HCT116 (cell line): Measurements from ENCODE around the gene ARL15. TPM values are rescaled to one million over a fixed set of nuclear protein-coding genes. Genes with fewer than 3 reads are reported as not detected.

Source experiments
- ATAC-seq: fragments of 200-7000 bp; cut with Tn5 transposase; 2 replicates; pipeline ENCODE4 v1.9.1; 2020; ENCODE audit warnings: mild to moderate bottlenecking, moderate library complexity
- BruUV-seq: library from RNA; stranded (reverse); fragments of 400-500 nt; replicated peaks from 2 replicates; lab custom pipeline; 2021; lab: Mats Ljungman, UMichigan
- CTCF ChIA-PET: fragments of 300-600 bp; sonication (Branson Sonifier 250); formaldehyde crosslinking; loops from one replicate; lab custom pipeline; 2021; ENCODE audit warnings: antibody characterized with exemption; lab: Charles Lee
- POLR2A ChIA-PET: fragments of 300-600, 350-600 bp; sonication (Branson Sonifier 250); formaldehyde crosslinking; loops from one replicate; lab custom pipeline; 2021; ENCODE audit warnings: antibody characterized with exemption; lab: Charles Lee
- RAD21 ChIA-PET, 2 experiments: fragments of 300-600 bp; sonication (Branson Sonifier 250); formaldehyde crosslinking; loops; one replicate each; lab custom pipeline; 2023; ENCODE audit warnings: low total read pairs in 2 of 2; ENCODE audit not compliant: uncharacterized antibody in 2 of 2, unreplicated experiment in 2 of 2, low non-redundant PET in 1 of 2; lab: Charles Lee
- DNase-seq: peaks from one replicate; pipeline ENCODE4 v3.0.0-alpha.2; 2010; ENCODE audit warnings: low read depth, low spot score
- H2AFZ ChIP-seq: fragments of 200-600 bp; shearing (Covaris generic), sonication (generic); 2 replicates; pipeline ENCODE4 v1.6.1; 2017; ENCODE audit warnings: low read depth, mixed run types, mixed read lengths, antibody characterized with exemption, low read length; ENCODE audit not compliant: poor library complexity, severe bottlenecking
- H3K27ac ChIP-seq: 2 replicates; pipeline ENCODE4 v1.5.1; 2012; ENCODE audit warnings: low read depth, low read length
- H3K27me3 ChIP-seq: fragments of 200-600 bp; sonication (generic); 2 replicates; pipeline ENCODE4 v1.6.1; 2016; ENCODE audit warnings: mixed run types, low read length, mixed read lengths; ENCODE audit not compliant: insufficient read depth
- H3K36me3 ChIP-seq, 2 experiments: fragments of 200-500 bp in 1 of 2; fragments of 200-600 bp in 1 of 2; sonication (Bioruptor generic) in 1 of 2; sonication (generic) in 1 of 2; 2 replicates each; pipeline versions ENCODE4 v1.5.1 to v1.6.1; 2014 to 2016; ENCODE audit warnings: low read length in 2 of 2, inconsistent platforms in 1 of 2, mixed read lengths in 1 of 2, mixed run types in 1 of 2; ENCODE audit not compliant: insufficient read depth in 2 of 2, control insufficient read depth in 1 of 2
- H3K4me1 ChIP-seq, 2 experiments: fragments of 200-600 bp in 1 of 2; sonication (generic) in 1 of 2; 2 replicates each; pipeline versions ENCODE4 v1.5.1 to v1.6.1; 2012 to 2017; ENCODE audit warnings: low read length in 2 of 2, inconsistent platforms in 1 of 2, mild to moderate bottlenecking in 1 of 2, mixed read lengths in 1 of 2, mixed run types in 1 of 2, moderate library complexity in 1 of 2; ENCODE audit not compliant: insufficient read depth in 2 of 2, control insufficient read depth in 1 of 2
- H3K4me2 ChIP-seq: fragments of 200-600 bp; sonication (generic); 2 replicates; pipeline ENCODE4 v1.6.1; 2017; ENCODE audit warnings: mixed run types, low read length, mixed read lengths
- H3K4me3 ChIP-seq, 2 experiments: fragments of 200-600 bp in 1 of 2; sonication (generic) in 1 of 2; replicated peaks in 1 of 2; 2 replicates each; pipeline ENCODE4 v1.5.1; 2011 to 2016; ENCODE audit warnings: low read length in 2 of 2, control low read depth in 1 of 2, low read depth in 1 of 2, mild to moderate bottlenecking in 1 of 2, mixed read lengths in 1 of 2, mixed run types in 1 of 2
- H3K79me2 ChIP-seq: fragments of 200-600 bp; sonication (generic); 2 replicates; pipeline ENCODE4 v1.6.1; 2017; ENCODE audit warnings: mild to moderate bottlenecking, mixed run types, low read length, moderate library complexity, mixed read lengths; ENCODE audit not compliant: insufficient read depth
- H3K9ac ChIP-seq: fragments of 200-600 bp; sonication (generic); 2 replicates; pipeline ENCODE4 v1.6.1; 2016; ENCODE audit warnings: low read length, mixed read lengths
- H3K9me2 ChIP-seq: fragments of 200-600 bp; sonication (generic), shearing (Covaris generic); 2 replicates; pipeline ENCODE4 v1.6.1; 2017; ENCODE audit warnings: mixed run types, mild to moderate bottlenecking, moderate library complexity; ENCODE audit not compliant: insufficient read depth
- H3K9me3 ChIP-seq, 2 experiments: fragments of 200-500 bp in 1 of 2; fragments of 200-600 bp in 1 of 2; sonication (Bioruptor generic) in 1 of 2; sonication (generic) in 1 of 2; 2 replicates each; pipeline ENCODE4 v1.6.1; 2014 to 2017; ENCODE audit warnings: low read length in 2 of 2, mixed read lengths in 2 of 2, inconsistent platforms in 1 of 2, low read depth in 1 of 2, mild to moderate bottlenecking in 1 of 2, mixed run types in 1 of 2, moderate library complexity in 1 of 2; ENCODE audit not compliant: control insufficient read depth in 1 of 2, insufficient read depth in 1 of 2
- H4K20me1 ChIP-seq: fragments of 200-600 bp; sonication (generic), shearing (Covaris generic); 2 replicates; pipeline ENCODE4 v1.6.1; 2017; ENCODE audit warnings: mixed run types, mild to moderate bottlenecking, moderate library complexity; ENCODE audit not compliant: insufficient read depth
- CTCF ChIP-seq, 3 experiments: fragments of 200-600 bp in 1 of 3; sonication (generic) in 1 of 3; IDR thresholded peaks in 2 of 3; conservative IDR thresholded peaks in 1 of 3; 2 replicates each; pipeline ENCODE4 v1.5.1; 2012 to 2017; ENCODE audit warnings: low read depth in 2 of 3, low read length in 2 of 3, antibody characterized with exemption in 1 of 3, borderline replicate concordance in 1 of 3, control low read depth in 1 of 3, mild to moderate bottlenecking in 1 of 3, mixed read lengths in 1 of 3, mixed run types in 1 of 3, moderate library complexity in 1 of 3; ENCODE audit not compliant: insufficient read depth in 1 of 3
- ELF1 ChIP-seq: IDR thresholded peaks from 2 replicates; pipeline ENCODE4 v1.6.1; 2012; ENCODE audit warnings: low read depth, borderline replicate concordance
- EZH2phosphoT487 ChIP-seq: fragments of 200-600 bp; IDR thresholded peaks from 2 replicates; pipeline ENCODE4 v1.6.1; 2018; ENCODE audit warnings: antibody characterized with exemption, borderline replicate concordance
- POLR2AphosphoS5 ChIP-seq: IDR thresholded peaks from 2 replicates; pipeline ENCODE4 v1.6.1; 2011; ENCODE audit warnings: mild to moderate bottlenecking, low read depth, low read length, moderate library complexity
- SP1 ChIP-seq: IDR thresholded peaks from 2 replicates; pipeline ENCODE4 v1.6.1; 2012; ENCODE audit warnings: low read depth
- SRF ChIP-seq: IDR thresholded peaks from 2 replicates; pipeline ENCODE4 v1.6.1; 2012; ENCODE audit warnings: low read depth
- TCF7L2 ChIP-seq: IDR thresholded peaks from 2 replicates; pipeline ENCODE4 v1.7.0; 2011; ENCODE audit warnings: borderline replicate concordance, inconsistent platforms; ENCODE audit not compliant: insufficient read depth, insufficient read length; ENCODE audit errors: extremely low read depth
- intact Hi-C: fragments of 100-400 bp; cut with micrococcal nuclease; formaldehyde crosslinking; loops from 2 replicates; pipeline ENCODE4 v1.10.0; 2022
- total RNA-seq: library from RNA; stranded (reverse); gene quantifications from one replicate; pipeline ENCODE4 v1.2.1, GENCODE V29; 2021; ENCODE audit not compliant: unreplicated experiment
- TF ChIP-seq, protein P1 (sequence below): IDR thresholded peaks from 2 replicates; pipeline ENCODE4 v1.6.1; 2011; ENCODE audit warnings: mild to moderate bottlenecking, low read length, moderate library complexity; ENCODE audit not compliant: insufficient replicate concordance; ENCODE audit errors: extremely low read depth

Gene ARL15
- total RNA-seq, 1 experiment from 2014 or later: 15.0 TPM

- ATAC-seq (no peak), DNase-seq (no peak)
- intact Hi-C loops: loop anchor here (5.0 kb wide), 1 partner anchor 344 kb away; no protein-coding TSS in a partner anchor
- RAD21 ChIA-PET: no interaction called here
- H4K20me1 ChIP-seq: no peaks in the 10 kb centered on the region
- no peaks in the 10 kb centered on the region for H3K9me2 ChIP-seq
- H2AFZ ChIP-seq: no peak overlapping the region
- H3K36me3 ChIP-seq: no peaks in the 10 kb centered on the region
- POLR2A ChIA-PET: no interaction called here
- no peak overlapping the region for H3K4me3 ChIP-seq
- H3K4me1 ChIP-seq: no peaks in the 10 kb centered on the region
- no peaks in the 10 kb centered on the region for H3K9me3 ChIP-seq
- H3K27ac ChIP-seq: no peak overlapping the region
- no peak overlapping the region for H3K9ac ChIP-seq
- no peaks in the 10 kb centered on the region for H3K79me2 ChIP-seq
- CTCF ChIA-PET: no interaction called here
- BruUV-seq: no TSS peak
- no peak overlapping the region for H3K4me2 ChIP-seq
- TF ChIP-seq SRF (no peak), POLR2AphosphoS5 (no peak), CTCF (IDR thresholded peaks at IDR 0.05 in 2 of 3, conservative IDR thresholded peaks at IDR 0.05 in 1 of 3; ENCODE audit: borderline replicate concordance in 1 of 3, insufficient read depth in 1 of 3, low read depth in 2 of 3, low read length in 2 of 3) (no peak), EZH2phosphoT487 (no peak), SP1 (no peak), ELF1 (no peak), TCF7L2 (no peak)
- TF ChIP-seq, protein P1, sequence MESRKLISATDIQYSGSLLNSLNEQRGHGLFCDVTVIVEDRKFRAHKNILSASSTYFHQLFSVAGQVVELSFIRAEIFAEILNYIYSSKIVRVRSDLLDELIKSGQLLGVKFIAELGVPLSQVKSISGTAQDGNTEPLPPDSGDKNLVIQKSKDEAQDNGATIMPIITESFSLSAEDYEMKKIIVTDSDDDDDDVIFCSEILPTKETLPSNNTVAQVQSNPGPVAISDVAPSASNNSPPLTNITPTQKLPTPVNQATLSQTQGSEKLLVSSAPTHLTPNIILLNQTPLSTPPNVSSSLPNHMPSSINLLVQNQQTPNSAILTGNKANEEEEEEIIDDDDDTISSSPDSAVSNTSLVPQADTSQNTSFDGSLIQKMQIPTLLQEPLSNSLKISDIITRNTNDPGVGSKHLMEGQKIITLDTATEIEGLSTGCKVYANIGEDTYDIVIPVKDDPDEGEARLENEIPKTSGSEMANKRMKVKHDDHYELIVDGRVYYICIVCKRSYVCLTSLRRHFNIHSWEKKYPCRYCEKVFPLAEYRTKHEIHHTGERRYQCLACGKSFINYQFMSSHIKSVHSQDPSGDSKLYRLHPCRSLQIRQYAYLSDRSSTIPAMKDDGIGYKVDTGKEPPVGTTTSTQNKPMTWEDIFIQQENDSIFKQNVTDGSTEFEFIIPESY: no peak
- H3K27me3 ChIP-seq: no peaks in the 10 kb centered on the region
Measured at GRCh38 chr5:53873235-53873634, 437.1 kb downstream of the ARL15 start.
